HepG2 (cell line): ENCODE measurements around the gene COL4A2. TPM values are rescaled to one million over a fixed set of nuclear protein-coding genes. Genes with fewer than 3 reads are reported as not detected.

ENCODE experiments used
- ATF1 ChIP-seq: IDR thresholded peaks from 2 replicates; pipeline ENCODE4 v1.6.1; 2016; ENCODE audit warnings: mild to moderate bottlenecking, control low read depth
- FIP1L1 ChIP-seq: fragments of 200-400 bp; formaldehyde crosslinking; IDR thresholded peaks from 2 replicates; pipeline ENCODE4 v1.6.1; 2018; ENCODE audit warnings: low read depth, mild to moderate bottlenecking, low read length, moderate library complexity, borderline replicate concordance; ENCODE audit not compliant: insufficient read depth
- JUNB ChIP-seq: sonication (generic); formaldehyde crosslinking; IDR thresholded peaks from 2 replicates; pipeline ENCODE4 v1.8.0; 2022; ENCODE audit warnings: missing genetic modification reagents, mild to moderate bottlenecking, borderline replicate concordance
- MED1 ChIP-seq: sonication (generic); formaldehyde crosslinking; IDR thresholded peaks from 2 replicates; pipeline ENCODE4 v1.4.0; 2020; ENCODE audit warnings: missing genetic modification reagents
- MTF1 ChIP-seq: sonication (generic); formaldehyde crosslinking; IDR thresholded peaks from 2 replicates; pipeline ENCODE4 v1.5.0; 2020; ENCODE audit warnings: missing genetic modification reagents
- POGK ChIP-seq: sonication (generic); formaldehyde crosslinking; conservative IDR thresholded peaks from 2 replicates; pipeline ENCODE4 v1.8.0; 2022; ENCODE audit warnings: mild to moderate bottlenecking, moderate library complexity, missing genetic modification reagents
- RXRA ChIP-seq: sonication (generic); formaldehyde crosslinking; IDR thresholded peaks from 2 replicates; pipeline ENCODE4 v1.5.1; 2020; ENCODE audit warnings: missing genetic modification reagents
- THRA ChIP-seq: sonication (generic); formaldehyde crosslinking; IDR thresholded peaks from 2 replicates; pipeline ENCODE4 v1.4.0; 2020; ENCODE audit warnings: missing genetic modification reagents, borderline replicate concordance
- ZBTB1 ChIP-seq: sonication (generic); formaldehyde crosslinking; IDR thresholded peaks from 2 replicates; pipeline ENCODE4 v1.4.0; 2020; ENCODE audit warnings: missing genetic modification reagents, borderline replicate concordance
- ZNF121 ChIP-seq: sonication (generic); formaldehyde crosslinking; IDR thresholded peaks from 2 replicates; pipeline ENCODE4 v1.5.0; 2020; ENCODE audit warnings: mild to moderate bottlenecking, missing genetic modification reagents
- ZNF337 ChIP-seq: sonication (generic); formaldehyde crosslinking; IDR thresholded peaks from 2 replicates; pipeline ENCODE4 v1.5.1; 2020; ENCODE audit warnings: missing genetic modification reagents, low read depth, mild to moderate bottlenecking, borderline replicate concordance
- ZNF556 ChIP-seq: sonication (generic); formaldehyde crosslinking; IDR thresholded peaks from 2 replicates; pipeline ENCODE4 v1.4.0; 2020; ENCODE audit warnings: mild to moderate bottlenecking, missing genetic modification reagents, borderline replicate concordance
- ZNF720 ChIP-seq: sonication (generic); formaldehyde crosslinking; IDR thresholded peaks from 2 replicates; pipeline ENCODE4 v1.4.0; 2020; ENCODE audit warnings: missing genetic modification reagents
- ZSCAN21 ChIP-seq: sonication (generic); formaldehyde crosslinking; IDR thresholded peaks from 2 replicates; pipeline ENCODE4 v1.8.0; 2022; ENCODE audit warnings: mild to moderate bottlenecking, missing genetic modification reagents, moderate library complexity, borderline replicate concordance
- ZSCAN30 ChIP-seq: sonication (generic); formaldehyde crosslinking; IDR thresholded peaks from 2 replicates; pipeline ENCODE4 v1.5.0; 2020; ENCODE audit warnings: mild to moderate bottlenecking, missing genetic modification reagents
- polyA plus RNA-seq, 8 experiments: library from polyadenylated mRNA; depleted of rRNA in 3 of 8; stranded (reverse) in 7 of 8; unstranded in 1 of 8; fragments of >200 nt; fragmentation: Illumina TruSeq in 4 of 8; extraction: Trizol in 4 of 8; gene quantifications; 2 replicates each; pipeline versions ENCODE4 v1.2.1 to v1.2.3, GENCODE V29; 2011 to 2016; ENCODE audit warnings: low read depth in 4 of 8, missing spikeins in 1 of 8, mixed read lengths in 1 of 8; ENCODE audit not compliant: insufficient read depth in 1 of 8
- total RNA-seq, 5 experiments: library from RNA; depleted of rRNA; stranded (reverse); fragments of >200 nt; fragmentation: Illumina TruSeq; extraction: Trizol; gene quantifications; 2 replicates each; pipeline ENCODE4 v1.2.3, GENCODE V29; 2016; ENCODE audit warnings: low read depth in 1 of 5

The COL4A2 gene
- total and polyA plus RNA-seq, 2 of the 13 experiments (the other 11 are each of a cell fraction or from before 2014, with no cell fraction given): 0.22 to 1.9 TPM

- TF ChIP-seq THRA: no peak
- no peak for TF ChIP-seq POGK (CRISPR knock-in tag)
- no peak for TF ChIP-seq ZNF337 (CRISPR knock-in tag)
- no peak for TF ChIP-seq ZSCAN30 (CRISPR knock-in tag)
- TF ChIP-seq MTF1: no peak
- no peak for TF ChIP-seq MED1 (CRISPR knock-in tag)
- no peak for TF ChIP-seq ZNF720
- TF ChIP-seq ZNF556: no peak
- no peak for TF ChIP-seq ZSCAN21 (CRISPR knock-in tag)
- TF ChIP-seq RXRA (CRISPR knock-in tag): no peak
- TF ChIP-seq FIP1L1: no peak
- no peak for TF ChIP-seq JUNB (CRISPR knock-in tag)
- TF ChIP-seq ZBTB1 (CRISPR knock-in tag): no peak
- no peak for TF ChIP-seq ATF1 (CRISPR knock-in tag)
- no peak for TF ChIP-seq ZNF121 (CRISPR knock-in tag)
- TF ChIP-seq, all 625 proteins: peak for 0
Measured at GRCh38 chr13:110450016-110450900, 143.2 kb downstream of the COL4A2 start (continued).
